HepG2 (cell line): Measurements from ENCODE around the gene KCNH6. TPM values are rescaled to one million over a fixed set of nuclear protein-coding genes. Genes with fewer than 3 reads are reported as not detected.
A peak's percentile ranks its signal among the peaks of the same experiment; 100 is the strongest.

Experiments
- AGO1 ChIP-seq: fragments of 200-400 bp; formaldehyde crosslinking; IDR thresholded peaks from 2 replicates; pipeline ENCODE4 v1.6.1; 2017; ENCODE audit warnings: mild to moderate bottlenecking, low read depth, low read length, moderate library complexity; ENCODE audit not compliant: poor library complexity, severe bottlenecking
- ATM ChIP-seq: fragments of 450-650 bp; IDR thresholded peaks from 2 replicates; pipeline ENCODE4 v1.7.1; 2017; ENCODE audit warnings: mild to moderate bottlenecking, borderline replicate concordance
- CAMTA2 ChIP-seq: sonication (generic); formaldehyde crosslinking; IDR thresholded peaks from 2 replicates; pipeline ENCODE4 v1.4.0; 2020; ENCODE audit warnings: mild to moderate bottlenecking, missing genetic modification reagents, borderline replicate concordance
- CHCHD3 ChIP-seq: sonication (generic); formaldehyde crosslinking; IDR thresholded peaks from 2 replicates; pipeline ENCODE4 v1.8.0; 2022; ENCODE audit warnings: mild to moderate bottlenecking, missing genetic modification reagents, moderate library complexity
- HCFC1 ChIP-seq: fragments of 150-350 bp; IDR thresholded peaks from 2 replicates; pipeline ENCODE4 v1.6.1; 2014; ENCODE audit warnings: low read depth, low read length
- HOMEZ ChIP-seq: IDR thresholded peaks from 2 replicates; pipeline ENCODE4 v1.6.1; 2016; ENCODE audit warnings: low read depth
- HOXA3 ChIP-seq: sonication (generic); formaldehyde crosslinking; IDR thresholded peaks from 2 replicates; pipeline ENCODE4 v1.5.0; 2020; ENCODE audit warnings: missing genetic modification reagents
- HOXA9 ChIP-seq: sonication (generic); formaldehyde crosslinking; IDR thresholded peaks from 2 replicates; pipeline ENCODE4 v1.8.1; 2022; ENCODE audit warnings: missing genetic modification reagents, mild to moderate bottlenecking, moderate library complexity, borderline replicate concordance
- IKZF4 ChIP-seq: sonication (generic); formaldehyde crosslinking; IDR thresholded peaks from 2 replicates; pipeline ENCODE4 v1.5.1; 2020; ENCODE audit warnings: borderline replicate concordance, mild to moderate bottlenecking, low read depth, missing genetic modification reagents; ENCODE audit errors: not compliant biosample characterization
- MTA1 ChIP-seq: sonication (generic); formaldehyde crosslinking; IDR thresholded peaks from 2 replicates; pipeline ENCODE4 v1.4.0; 2020; ENCODE audit warnings: missing genetic modification reagents, mild to moderate bottlenecking, borderline replicate concordance
- PHB2 ChIP-seq: fragments of 450-650 bp; IDR thresholded peaks from 2 replicates; pipeline ENCODE4 v1.6.1; 2018; ENCODE audit not compliant: partially characterized antibody
- POGK ChIP-seq: sonication (generic); formaldehyde crosslinking; conservative IDR thresholded peaks from 2 replicates; pipeline ENCODE4 v1.8.0; 2022; ENCODE audit warnings: mild to moderate bottlenecking, moderate library complexity, missing genetic modification reagents
- TAF15 ChIP-seq: fragments of 200-400 bp; formaldehyde crosslinking; IDR thresholded peaks from one replicate; pipeline ENCODE4 v1.6.1; 2018; ENCODE audit warnings: mild to moderate bottlenecking, low read depth, low read length; ENCODE audit not compliant: poor library complexity, severe bottlenecking
- ZFP90 ChIP-seq: sonication (generic); formaldehyde crosslinking; IDR thresholded peaks from 2 replicates; pipeline ENCODE4 v1.8.0; 2022; ENCODE audit warnings: missing genetic modification reagents, mild to moderate bottlenecking, inconsistent platforms, borderline replicate concordance
- ZNF264 ChIP-seq: sonication (generic); formaldehyde crosslinking; IDR thresholded peaks from 2 replicates; pipeline ENCODE4 v1.4.0; 2020; ENCODE audit warnings: missing genetic modification reagents
- ZNF44 ChIP-seq: sonication (generic); formaldehyde crosslinking; IDR thresholded peaks from 2 replicates; pipeline ENCODE4 v1.5.1; 2020; ENCODE audit warnings: mild to moderate bottlenecking, missing genetic modification reagents
- ZNF576 ChIP-seq: sonication (generic); formaldehyde crosslinking; IDR thresholded peaks from 2 replicates; pipeline ENCODE4 v1.4.0; 2020; ENCODE audit warnings: mild to moderate bottlenecking, missing genetic modification reagents
- ZNF652 ChIP-seq: IDR thresholded peaks from 2 replicates; pipeline ENCODE4 v1.6.1; 2016; ENCODE audit warnings: low read depth, borderline replicate concordance
- ZNF713 ChIP-seq: sonication (generic); formaldehyde crosslinking; IDR thresholded peaks from 2 replicates; pipeline ENCODE4 v1.4.0; 2020; ENCODE audit warnings: mild to moderate bottlenecking, missing genetic modification reagents
- ZNF770 ChIP-seq: sonication (generic); formaldehyde crosslinking; IDR thresholded peaks from 2 replicates; pipeline ENCODE4 v1.5.0; 2020; ENCODE audit warnings: mild to moderate bottlenecking, missing genetic modification reagents
- ZNF772 ChIP-seq: sonication (generic); formaldehyde crosslinking; IDR thresholded peaks from 2 replicates; pipeline ENCODE4 v1.5.0; 2020; ENCODE audit warnings: mild to moderate bottlenecking, missing genetic modification reagents
- ZNF879 ChIP-seq: sonication (generic); formaldehyde crosslinking; IDR thresholded peaks from 2 replicates; pipeline ENCODE4 v1.8.1; 2023; ENCODE audit warnings: missing genetic modification reagents
- polyA plus RNA-seq, 8 experiments: library from polyadenylated mRNA; depleted of rRNA in 3 of 8; stranded (reverse) in 7 of 8; unstranded in 1 of 8; fragments of >200 nt; fragmentation: Illumina TruSeq in 4 of 8; extraction: Trizol in 4 of 8; gene quantifications; 2 replicates each; pipeline versions ENCODE4 v1.2.1 to v1.2.3, GENCODE V29; 2011 to 2016; ENCODE audit warnings: low read depth in 4 of 8, missing spikeins in 1 of 8, mixed read lengths in 1 of 8; ENCODE audit not compliant: insufficient read depth in 1 of 8
- total RNA-seq, 5 experiments: library from RNA; depleted of rRNA; stranded (reverse); fragments of >200 nt; fragmentation: Illumina TruSeq; extraction: Trizol; gene quantifications; 2 replicates each; pipeline ENCODE4 v1.2.3, GENCODE V29; 2016; ENCODE audit warnings: low read depth in 1 of 5

Gene KCNH6
- total and polyA plus RNA-seq, 2 of the 13 experiments (the other 11 are each of a cell fraction or from before 2014, with no cell fraction given): 0.05 to 0.18 TPM

GRCh38 chr17:63531022-63531965, 8.1 kb downstream of the KCNH6 start (continued):
- TF ChIP-seq POGK (CRISPR knock-in tag) (peak; percentile 69), ZNF770 (CRISPR knock-in tag) (peak; percentile 76), HCFC1 (no peak), ZNF879 (CRISPR knock-in tag) (no peak), TAF15 (no peak), ZFP90 (CRISPR knock-in tag) (peak; percentile 100), CAMTA2 (CRISPR knock-in tag) (no peak), ZNF772 (CRISPR knock-in tag) (peak; percentile 72; the same call in 1 of the 2 replicates), ZNF264 (CRISPR knock-in tag) (peak; percentile 83; the same call in 1 of the 2 replicates), ZNF576 (CRISPR knock-in tag) (no peak), HOMEZ (CRISPR knock-in tag) (0 out of 2 replicates have a peak, but pooled peaks have one; percentile 27), CHCHD3 (0 out of 2 replicates have a peak, but pooled peaks have one; percentile 52), PHB2 (no peak), IKZF4 (no peak), ZNF652 (CRISPR knock-in tag) (no peak), AGO1 (no peak), HOXA3 (CRISPR knock-in tag) (peak; percentile 68; the same call in 1 of the 2 replicates), ZNF44 (CRISPR knock-in tag) (no peak), ZNF713 (CRISPR knock-in tag) (no peak), HOXA9 (CRISPR knock-in tag) (no peak; the same call in 1 of the 2 replicates), MTA1 (CRISPR knock-in tag) (peak; percentile 97), ATM (no peak)
